Measurements from ENCODE around the gene PON2.
"Not testable (repeated sequence)": the region's sequence is repeated elsewhere in the genome, so short reads cannot be mapped to it uniquely, and the experiment has no call there.

PON2 gene

DNA sequence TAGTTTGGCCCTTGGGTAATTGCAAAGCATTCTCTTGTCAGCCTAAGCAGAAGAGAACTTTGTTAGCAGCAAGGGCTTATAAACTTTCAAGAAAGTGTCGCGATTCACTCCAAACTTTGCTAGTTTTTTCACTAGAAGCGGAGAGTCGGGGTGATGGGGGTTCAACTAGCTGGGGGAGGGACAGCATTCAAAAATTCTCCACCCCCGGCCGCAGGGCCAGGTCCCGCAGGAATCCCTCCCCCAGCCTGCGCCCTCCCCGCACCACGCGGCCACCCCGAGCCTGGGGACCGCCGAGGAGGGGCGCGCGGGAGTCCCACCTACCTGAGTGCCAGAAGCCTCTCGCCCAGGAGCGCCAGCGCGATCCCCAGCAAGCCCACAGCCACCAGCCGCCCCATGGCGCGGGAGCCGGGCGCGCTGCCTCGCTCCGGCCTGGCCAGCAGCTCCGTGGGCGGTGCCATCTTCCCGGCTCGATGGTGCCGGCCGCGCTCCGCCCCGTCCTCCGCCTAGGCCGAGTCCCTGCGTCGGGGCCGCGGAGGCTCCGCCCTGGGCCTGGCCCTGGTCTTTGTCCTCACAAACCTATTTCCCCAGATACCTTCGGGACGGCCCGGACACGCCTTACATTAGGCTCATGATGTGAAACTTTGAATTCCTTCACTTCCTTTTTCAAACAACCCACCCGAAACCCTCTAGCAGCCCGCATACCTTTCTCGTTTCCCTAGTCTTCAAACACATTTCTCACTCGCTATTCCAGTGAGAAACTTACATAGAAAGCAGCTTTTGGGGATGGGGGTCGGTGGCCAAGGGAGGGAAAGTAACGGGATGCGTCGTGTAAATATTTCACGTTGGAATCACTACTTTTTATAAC is at the start of gene PON2:
Gene PON2, minus strand, starts transcription at position 472 of the 865 bp plus-strand sequence. Its CDS starts 77 bp downstream, at position 395.
- DNase-seq = peak; percentile 2 to 3

DNA sequence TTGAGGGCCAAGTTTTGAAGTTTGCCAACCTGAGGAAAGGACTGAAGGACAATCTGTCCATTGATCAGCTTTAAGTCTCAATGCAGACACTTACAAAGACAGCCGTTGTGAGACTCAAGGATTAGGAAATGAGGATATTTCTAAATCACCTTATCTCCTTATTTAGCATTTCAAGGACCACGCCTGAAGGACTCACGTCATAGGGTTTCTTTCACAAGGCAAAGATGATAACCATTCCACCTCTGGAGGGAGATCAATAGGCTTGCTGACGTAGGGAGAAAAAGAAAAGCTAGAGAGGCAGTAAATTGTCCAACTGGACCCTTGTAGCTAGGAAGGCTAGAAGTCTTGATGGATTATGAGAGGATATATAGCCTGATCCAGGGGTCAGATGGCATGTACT is 47.6 kb upstream of the PON2 start:
- no peak for DNase-seq

DNA sequence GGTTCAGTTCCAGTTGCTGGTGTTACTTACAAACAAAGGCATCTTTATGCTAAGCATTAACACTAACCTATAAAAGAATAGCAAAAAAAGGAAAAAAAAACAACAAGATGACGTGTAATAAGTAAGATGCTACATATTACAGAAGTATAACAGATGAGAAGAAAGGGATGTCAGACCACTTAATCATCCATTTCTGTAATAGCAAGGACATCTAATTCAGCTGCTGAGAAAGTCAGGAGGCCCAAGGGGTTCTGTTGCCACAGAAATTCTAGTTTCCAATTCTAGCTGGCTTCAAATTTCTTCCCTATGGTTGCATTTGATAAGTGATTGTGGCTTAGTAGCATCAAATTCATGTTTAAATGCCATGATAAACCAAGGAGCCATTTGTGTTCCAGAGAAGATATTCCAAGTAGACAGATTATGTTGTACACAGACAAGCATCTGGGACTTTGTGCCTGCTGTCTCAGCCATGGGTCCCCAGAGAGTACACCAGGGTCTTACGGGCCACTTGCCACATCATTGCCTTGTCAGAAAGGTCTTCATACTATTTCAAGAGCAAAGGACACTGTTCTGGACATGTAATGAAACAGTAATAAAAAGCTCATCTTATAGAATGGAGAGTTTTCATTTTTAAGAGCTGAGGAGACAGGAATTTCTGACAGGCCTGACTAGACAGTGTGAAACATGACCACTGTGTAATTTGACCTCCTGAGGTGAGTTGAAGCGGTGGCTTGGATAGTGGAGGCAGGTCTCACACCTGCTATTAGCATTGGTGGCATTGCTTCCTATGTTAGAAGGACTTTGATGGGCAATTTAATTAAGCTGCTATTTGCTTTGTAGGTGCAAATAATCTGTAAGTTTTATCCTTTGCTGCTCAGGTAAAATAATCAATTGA is 46.7 kb upstream of the PON2 start:
- DNase-seq = no peak

DNA sequence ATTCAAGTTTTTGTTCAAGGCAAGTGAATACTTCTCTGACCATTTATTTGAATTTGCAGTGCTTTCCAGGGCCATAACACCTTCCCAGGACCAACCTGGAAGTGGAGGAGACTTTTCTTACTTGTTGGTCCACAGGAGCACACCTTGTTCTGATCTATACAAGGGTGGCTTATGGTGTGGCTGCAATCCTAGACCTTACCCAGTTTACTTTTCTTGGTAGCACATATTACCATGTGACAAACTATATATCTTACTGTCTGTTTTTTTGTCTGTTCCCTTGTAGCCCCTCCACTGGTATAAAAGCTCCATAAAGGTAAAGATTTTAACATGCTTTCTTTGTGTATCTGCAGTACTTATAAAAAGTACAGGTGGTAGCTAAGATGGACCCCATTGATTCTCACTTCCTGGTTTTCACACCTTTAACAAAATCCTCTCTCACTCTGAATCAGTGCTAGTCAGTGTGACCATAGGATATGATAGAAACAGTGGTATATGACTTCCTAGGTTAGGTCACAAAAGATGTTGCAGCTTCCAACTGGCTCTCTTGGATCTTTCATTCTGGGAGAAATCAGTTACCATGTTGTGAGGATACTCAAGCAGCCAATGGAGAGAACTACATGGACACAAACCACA is 45.3 kb upstream of the PON2 start:
- no peak for DNase-seq

DNA sequence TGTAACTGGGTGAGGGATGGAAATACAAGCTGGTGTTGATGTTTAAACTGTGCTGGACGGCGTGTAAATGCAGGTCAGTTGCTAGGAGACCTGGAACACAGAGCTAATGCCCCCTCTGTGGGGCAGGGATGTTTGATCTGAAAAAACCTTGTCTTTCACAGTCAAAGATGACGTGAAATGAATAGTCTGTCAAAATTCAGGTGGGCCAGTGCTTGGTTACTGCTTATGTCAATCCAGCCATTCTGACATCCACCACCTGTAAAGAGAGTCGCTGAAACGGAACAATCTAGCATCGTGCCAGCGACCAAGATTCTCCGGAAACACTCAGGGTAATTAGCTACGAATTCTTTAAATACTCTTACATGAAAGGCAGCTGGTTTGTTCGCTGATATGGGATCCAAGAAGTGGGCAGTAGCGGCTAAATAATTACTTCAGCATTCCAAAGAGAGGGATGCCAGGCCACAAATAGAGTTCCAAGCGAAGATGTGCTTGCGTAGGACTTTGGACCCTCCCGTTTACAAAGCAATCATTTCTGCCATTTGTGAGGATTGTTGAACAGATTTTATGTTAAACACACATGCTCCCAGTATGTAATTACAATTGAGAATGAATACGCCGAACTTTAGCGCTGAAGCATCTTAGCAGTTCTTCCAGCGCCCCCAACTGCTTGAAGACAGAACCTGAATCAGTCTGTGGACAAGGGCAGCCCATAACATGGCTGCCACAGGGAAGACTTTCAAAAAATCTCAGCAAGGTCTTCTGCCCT is 43.6 kb upstream of the PON2 start:
- no peak for DNase-seq

DNA sequence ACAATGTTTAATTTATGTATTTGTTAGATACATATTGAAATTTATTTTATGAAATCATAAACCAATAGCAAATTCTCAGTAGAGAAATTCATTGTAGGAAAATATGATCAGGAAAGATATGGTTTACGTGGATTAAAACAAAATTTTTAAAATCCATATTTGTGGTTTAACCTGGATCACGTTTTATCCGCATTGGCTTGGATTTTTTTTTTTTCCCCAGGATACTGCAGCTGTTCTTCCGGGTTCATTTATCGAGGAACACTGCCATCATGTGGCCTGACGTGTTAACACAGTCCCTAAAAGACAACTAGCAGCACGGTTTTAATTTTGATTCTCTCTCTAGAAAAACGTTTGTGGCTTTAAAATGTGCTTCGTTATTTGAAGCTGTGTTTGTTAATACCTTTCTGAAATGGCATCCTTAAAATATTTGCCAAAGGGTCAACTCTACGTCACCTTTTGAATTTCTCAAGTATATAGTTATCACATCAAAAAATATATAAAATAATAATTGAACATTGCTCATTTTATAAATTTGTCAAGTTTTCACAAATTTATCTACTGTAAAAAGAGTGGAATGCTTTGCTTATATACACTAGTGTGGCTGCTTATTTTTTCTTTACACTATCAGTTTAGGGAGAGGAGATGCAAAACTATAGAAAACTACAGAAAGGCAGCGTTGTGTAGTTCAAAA is 42.2 kb upstream of the PON2 start:
- peak; percentile 16 to 24 for DNase-seq

DNA sequence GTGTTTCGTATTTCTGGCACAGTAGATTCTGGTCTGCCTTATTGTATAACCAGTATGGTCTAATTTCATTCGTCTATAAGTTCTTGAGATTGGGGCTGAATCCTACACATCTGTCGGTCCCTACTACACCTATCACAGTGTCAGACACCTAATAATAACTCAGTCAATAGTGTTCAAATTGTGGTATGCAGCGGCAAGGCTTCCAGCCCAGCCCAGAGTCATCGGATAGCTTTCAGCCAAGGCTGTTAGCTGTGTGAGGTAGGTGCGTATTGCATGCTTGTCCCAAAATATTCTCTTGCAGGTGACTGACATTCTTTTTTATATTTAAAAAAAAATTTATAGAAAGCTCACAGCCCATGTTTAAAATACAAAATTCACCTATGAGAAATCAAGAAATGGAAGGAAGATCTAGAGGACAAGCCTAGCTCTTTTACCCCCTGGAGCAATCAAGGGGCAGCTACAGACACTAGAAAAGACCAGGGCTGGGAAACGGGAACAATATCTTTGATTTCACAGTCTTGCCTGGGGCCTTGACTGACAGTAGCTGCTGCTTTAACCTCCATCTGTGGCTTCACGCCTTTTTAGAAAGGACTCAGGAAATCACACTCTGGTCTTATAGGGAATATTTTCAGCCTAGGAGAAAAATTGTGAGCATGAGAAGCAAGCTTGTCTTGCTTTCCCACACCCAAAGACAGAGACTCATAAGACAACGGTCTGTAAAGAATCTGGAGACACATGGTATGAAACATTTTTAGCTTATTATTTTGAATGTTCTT is 41.4 kb upstream of the PON2 start:
- no peak for DNase-seq

DNA sequence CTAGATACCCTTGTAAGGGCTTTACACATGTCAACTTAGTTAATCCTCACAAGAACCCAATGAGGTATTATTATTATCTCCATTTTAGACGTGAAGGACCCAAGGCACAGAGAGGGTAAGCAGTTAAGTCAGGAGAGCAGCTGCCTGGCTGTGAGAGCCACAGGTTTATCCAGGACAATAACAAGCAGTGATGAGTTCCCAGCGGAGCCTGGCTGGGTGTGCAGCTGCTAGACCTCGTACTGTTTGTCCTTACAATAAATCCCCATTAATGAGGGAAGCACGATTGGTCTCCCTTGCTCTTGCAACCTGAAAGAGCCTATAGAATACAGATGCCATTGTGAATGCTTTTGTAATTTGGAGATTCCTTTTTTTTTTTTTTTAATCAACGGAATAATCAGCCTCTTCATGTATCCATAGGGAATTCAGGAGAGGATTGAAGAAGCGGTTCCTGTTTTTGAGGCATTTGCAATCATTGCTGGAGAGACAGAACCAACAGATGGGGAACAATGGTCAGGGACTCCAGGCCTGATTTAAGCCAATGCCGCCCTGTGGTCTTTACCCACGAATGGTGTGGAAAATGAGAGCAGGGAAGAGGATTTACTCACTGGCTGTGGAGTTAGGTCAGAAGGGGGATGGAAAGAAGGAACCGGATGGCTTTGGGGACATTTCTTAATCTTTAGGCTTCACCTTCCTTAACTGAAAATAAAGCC is 38.6 kb upstream of the PON2 start:
- no peak for DNase-seq

DNA sequence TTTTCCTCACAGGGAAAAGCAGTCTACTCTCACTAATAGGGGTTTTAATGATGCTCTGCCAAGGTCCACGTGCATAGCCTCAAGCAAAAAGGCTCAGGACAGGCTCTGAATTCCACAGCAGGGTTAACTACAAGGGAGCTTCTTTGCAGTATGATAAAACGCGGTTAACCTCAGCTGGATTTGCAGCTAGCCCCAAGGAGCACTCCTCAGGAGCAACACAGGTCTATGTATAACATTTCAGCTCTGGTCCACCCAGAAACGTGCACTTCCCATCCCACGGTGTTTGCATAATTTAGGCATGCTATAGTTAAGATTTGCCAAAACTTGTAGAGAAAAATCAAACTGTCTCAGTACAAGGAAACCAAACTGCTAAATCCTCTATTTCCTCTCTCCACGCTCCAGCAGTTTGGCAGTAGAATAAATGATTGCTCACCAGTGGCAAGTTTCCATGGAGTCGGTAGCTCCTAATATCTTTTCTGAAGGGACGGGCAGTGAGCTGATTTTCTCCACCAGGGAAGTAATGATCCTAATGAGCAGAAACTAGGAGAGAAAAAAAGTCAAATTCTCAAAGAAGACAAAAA is 37.8 kb upstream of the PON2 start:
- no peak for DNase-seq

DNA sequence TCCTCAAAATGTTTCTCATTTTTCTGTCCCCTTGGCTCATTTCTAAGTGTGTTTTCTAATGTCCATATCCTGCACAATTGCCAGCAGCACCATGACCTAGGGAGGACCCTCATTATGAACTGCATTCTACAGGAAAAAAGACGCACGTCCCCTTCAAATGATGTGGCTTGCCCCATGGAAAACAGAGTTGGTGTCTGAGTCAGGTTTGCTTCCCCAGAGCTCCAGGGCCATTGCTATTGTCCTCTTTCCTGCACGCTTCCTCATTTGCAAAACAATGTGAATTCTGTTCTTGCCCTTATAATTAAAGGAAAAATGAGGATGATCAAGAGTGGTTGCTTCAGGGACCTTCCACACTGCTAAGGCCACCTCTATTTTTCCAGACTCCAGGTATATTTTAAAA is 36.2 kb upstream of the PON2 start:
- DNase-seq = no peak

DNA sequence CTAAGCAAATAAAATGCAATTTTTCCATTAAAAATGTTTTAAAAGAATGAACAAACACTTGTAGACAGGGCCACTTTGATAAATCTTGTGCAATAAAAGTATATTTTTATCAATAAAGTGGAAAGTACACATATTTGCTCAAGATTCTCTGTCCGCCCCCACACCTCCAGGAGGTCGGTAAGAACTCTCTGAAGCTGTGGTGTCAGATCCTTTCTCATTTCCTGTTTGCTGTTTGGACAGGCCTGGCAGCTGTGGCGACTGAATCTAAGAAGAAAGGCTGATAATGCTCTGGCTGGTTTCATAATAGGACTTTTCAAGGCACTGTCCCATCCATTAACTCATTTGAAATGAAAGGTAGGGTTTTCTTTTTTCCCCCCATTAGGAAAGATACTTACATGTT is 35.6 kb upstream of the PON2 start:
- no peak for DNase-seq

DNA sequence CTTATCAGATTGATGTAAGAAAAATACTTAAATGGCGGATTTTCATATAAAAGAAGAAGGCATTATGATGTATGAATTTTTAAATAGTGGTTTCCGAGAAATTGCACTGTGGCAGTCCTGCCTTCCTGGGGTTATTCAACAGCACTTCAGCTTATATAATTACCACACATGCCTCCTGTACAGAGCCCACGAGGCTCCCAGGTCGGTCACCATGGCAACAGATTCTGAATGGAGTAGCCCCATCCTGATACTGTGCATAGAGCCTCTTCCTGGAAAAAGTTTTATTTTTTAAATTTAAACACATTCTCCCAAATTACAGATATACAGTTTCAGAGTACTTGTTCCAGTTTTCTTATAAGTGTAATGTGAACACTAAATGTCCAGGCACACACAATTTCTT is 35.0 kb upstream of the PON2 start:
- no peak for DNase-seq

DNA sequence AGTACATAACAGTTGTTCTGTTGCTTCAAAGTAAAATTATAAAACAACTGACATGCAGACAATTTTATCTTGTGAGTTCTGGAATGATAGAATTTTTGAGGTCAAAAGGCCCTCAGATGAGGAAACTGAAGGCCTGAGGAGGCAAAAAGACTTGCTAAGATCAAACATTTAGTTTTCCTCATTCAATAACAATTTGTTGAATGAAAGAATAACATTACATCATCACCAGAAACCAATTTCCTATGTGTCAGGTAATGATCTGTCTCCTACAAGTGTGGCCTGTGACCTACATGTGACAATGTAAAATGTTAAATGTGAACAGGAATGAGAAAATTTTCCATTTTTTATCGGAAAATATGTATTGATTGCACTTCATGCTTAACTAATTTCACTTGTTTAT is 34.4 kb upstream of the PON2 start:
- no peak for DNase-seq

DNA sequence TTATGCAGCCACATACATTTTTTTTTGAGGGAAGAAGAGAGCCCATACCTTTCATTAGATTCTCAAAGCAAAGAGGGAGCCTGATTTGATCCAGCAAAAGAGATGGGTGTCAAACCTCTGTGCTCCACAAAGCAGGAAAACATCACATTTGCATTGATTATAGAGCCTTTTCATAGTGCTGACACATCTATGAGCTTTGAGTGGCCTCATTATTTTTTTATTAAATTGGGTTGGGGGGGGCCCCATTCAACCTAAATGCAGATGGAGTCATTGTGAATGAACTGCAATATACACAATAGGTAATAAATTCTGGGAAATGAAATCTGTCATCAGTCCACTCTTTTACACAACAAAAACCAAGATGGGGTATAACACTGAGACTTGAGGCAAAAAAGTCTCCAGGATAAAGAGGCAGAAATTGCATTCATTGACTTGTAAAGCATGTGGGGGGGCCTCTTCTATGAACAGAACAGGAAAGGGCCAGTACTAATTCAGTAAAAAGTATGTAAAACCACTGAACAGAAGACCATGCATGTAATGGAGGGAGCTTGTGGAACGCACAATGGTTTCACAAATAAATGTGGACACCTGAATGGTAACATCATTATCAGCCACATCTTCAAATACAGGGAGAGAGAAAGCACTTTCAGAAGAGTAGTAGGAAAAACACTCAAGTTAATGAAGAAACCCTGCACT is 33.2 kb upstream of the PON2 start:
- DNase-seq = no peak

DNA sequence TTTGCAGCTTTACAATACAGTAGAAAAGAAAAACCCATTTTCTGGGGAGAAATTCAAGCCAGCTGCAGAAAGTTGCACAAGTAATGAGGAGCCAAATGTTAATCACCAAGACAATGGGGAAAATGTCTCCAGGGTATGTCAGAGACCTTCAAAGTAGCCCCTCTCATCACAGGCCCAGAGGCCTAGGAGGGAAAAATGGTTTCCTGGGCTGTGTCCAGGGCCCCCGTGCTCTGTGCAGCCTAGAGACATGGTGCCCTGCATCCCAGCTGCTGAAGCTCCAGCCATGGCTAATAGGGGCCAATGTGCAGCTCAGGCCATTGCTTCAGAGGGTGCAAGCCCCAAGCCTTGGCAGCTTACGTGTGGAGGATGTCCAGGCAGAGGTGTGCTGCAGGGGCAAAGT is 25.8 kb upstream of the PON2 start:
- not testable (repeated sequence) for DNase-seq

DNA sequence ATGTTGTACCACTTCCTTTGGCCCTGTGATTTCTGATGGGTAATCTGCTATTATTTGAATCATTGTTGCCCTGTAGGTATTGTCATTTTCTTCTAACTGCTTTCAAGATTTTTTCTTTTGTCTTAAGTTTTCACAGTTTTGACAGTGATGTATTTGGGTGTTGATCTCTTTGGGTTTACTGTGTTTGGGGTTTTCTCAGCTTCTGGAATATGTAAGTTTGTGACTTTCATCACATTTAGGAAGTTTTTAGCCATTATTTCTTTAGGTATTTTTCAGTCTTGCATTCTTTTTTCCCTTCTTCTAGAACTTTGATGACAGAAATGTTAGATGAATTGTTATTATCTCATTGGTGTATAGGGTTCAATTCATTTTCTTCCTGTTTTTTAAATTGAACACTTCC is 23.1 kb upstream of the PON2 start:
- DNase-seq = no peak

DNA sequence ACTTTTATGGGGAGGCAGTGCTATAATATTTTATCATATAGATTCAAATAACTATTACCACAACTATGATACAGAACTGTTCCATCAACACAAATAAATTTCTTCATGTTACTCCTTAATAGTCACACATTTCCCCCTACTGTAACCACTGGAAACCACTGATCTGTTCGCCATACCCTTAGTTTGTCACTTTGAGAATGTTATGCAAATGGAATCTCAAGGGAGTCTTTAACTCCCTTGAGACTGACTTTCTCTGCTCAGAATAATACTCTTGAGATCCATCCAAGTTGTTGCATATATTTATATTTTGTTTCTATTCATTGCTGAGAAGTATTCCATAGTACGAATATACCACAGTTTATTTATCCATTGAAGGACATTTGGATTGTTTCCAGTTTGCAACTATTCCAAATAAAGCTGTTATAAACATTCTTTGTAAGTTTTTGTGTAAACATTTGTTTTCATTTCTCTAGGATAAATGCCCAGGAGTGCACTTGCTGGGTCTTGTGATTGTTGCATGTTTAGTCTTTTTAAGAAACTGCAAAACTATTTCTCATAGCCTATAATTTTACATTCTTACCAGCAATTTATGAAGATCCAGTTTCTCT is 19.7 kb upstream of the PON2 start:
- no peak for DNase-seq

DNA sequence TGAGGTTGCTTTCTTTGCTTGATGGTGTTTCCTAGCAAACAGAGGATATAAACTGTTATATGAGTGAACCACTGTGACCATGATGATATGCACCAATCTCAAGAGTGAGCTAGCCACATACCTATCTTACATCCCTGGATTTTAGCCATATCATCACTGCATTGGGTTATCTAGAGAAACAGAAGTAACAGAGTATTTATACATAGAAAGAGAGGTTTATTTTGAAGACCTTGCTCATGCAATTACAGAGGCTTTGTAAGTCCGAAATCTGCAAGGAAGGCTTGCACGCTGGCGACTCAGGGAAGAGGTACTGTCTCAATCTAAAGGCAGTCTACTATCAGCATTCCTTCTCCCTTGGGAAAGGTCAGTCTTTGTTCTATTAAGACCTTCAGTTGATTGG is 11.8 kb upstream of the PON2 start:
- no peak for DNase-seq

DNA sequence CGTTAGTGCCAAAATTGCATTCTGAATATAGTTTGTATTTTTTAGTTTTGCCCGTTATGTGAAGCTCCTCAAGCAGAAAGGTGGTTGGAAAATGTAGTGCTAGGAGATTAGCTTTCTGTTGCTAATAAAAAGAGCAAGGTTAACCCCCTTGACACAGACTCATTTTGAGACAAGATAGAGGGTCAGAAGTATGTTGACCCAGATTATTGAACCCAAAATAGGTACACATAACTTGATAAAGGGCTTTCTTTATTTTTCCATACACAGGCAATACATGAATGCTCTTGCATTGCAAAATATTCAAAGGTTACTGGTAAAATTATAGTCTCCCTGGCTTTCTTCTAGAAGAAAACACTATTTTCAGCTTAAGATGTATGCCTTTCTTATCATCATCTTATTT is 10.0 kb upstream of the PON2 start:
- DNase-seq = no peak
